ENCODE measurements around the gene CACNA1C.

Gene CACNA1C

GRCh38 chr12:2664721-2665577, 612.2 kb downstream of the CACNA1C start:
- Histone ChIP-seq H3K4me1 (ENCODE audit: control insufficient read depth, insufficient read depth, low read length) (no peaks in the 10 kb centered on the region), H3K27me3 (ENCODE audit: control insufficient read depth in 1 of 2, insufficient read depth in 2 of 2, low read length in 2 of 2) (no peaks in the 10 kb centered on the region), H3K27ac (ENCODE audit: low read length) (no peak overlapping the region), H3K9me3 (ENCODE audit: control insufficient read depth in 2 of 2, low read length in 2 of 2) (no peaks in the 10 kb centered on the region), H3K9ac (ENCODE audit: low read length in 2 of 2) (no peak overlapping the region), H3K36me3 (ENCODE audit: control insufficient read depth in 2 of 2, insufficient read depth in 2 of 2, low read length in 2 of 2) (peaks cover 50 to 53% of the 10 kb centered on the region in 2 donors), H3K4me3 (ENCODE audit: low read length in 2 of 2) (no peak overlapping the region)

GRCh38 chr12:2666411-2666810, 613.6 kb downstream of the CACNA1C start:
- Histone ChIP-seq H3K9ac (ENCODE audit: low read length in 2 of 2) (no peak overlapping the region), H3K4me1 (ENCODE audit: control insufficient read depth, insufficient read depth, low read length) (no peaks in the 10 kb centered on the region), H3K4me3 (ENCODE audit: low read length in 2 of 2) (no peak overlapping the region), H3K9me3 (ENCODE audit: control insufficient read depth in 2 of 2, low read length in 2 of 2) (no peaks in the 10 kb centered on the region), H3K36me3 (ENCODE audit: control insufficient read depth in 2 of 2, insufficient read depth in 2 of 2, low read length in 2 of 2) (peaks cover 46 to 54% of the 10 kb centered on the region in 2 donors), H3K27me3 (ENCODE audit: control insufficient read depth in 1 of 2, insufficient read depth in 2 of 2, low read length in 2 of 2) (no peaks in the 10 kb centered on the region), H3K27ac (ENCODE audit: low read length) (no peak overlapping the region)

GRCh38 chr12:2666846-2667245, 614.1 kb downstream of the CACNA1C start:
- H3K27ac ChIP-seq (ENCODE audit: low read length), result no peak overlapping the region
- H3K4me1 ChIP-seq (ENCODE audit: control insufficient read depth, insufficient read depth, low read length), result no peaks in the 10 kb centered on the region
- peaks cover 46 to 57% of the 10 kb centered on the region in 2 donors for H3K36me3 ChIP-seq (ENCODE audit: control insufficient read depth in 2 of 2, insufficient read depth in 2 of 2, low read length in 2 of 2)
- H3K9me3 ChIP-seq (ENCODE audit: control insufficient read depth in 2 of 2, low read length in 2 of 2), result no peaks in the 10 kb centered on the region
- no peak overlapping the region for H3K4me3 ChIP-seq (ENCODE audit: low read length in 2 of 2)
- no peaks in the 10 kb centered on the region for H3K27me3 ChIP-seq (ENCODE audit: control insufficient read depth in 1 of 2, insufficient read depth in 2 of 2, low read length in 2 of 2)
- no peak overlapping the region for H3K9ac ChIP-seq (ENCODE audit: low read length in 2 of 2)

GRCh38 chr12:2667716-2668440, 615.1 kb downstream of the CACNA1C start:
- no peak overlapping the region for H3K9ac ChIP-seq (ENCODE audit: low read length in 2 of 2)
- peaks cover 48 to 67% of the 10 kb centered on the region in 2 donors for H3K36me3 ChIP-seq (ENCODE audit: control insufficient read depth in 2 of 2, insufficient read depth in 2 of 2, low read length in 2 of 2)
- H3K4me3 ChIP-seq (ENCODE audit: low read length in 2 of 2), result no peak overlapping the region
- no peaks in the 10 kb centered on the region for H3K27me3 ChIP-seq (ENCODE audit: control insufficient read depth in 1 of 2, insufficient read depth in 2 of 2, low read length in 2 of 2)
- no peaks in the 10 kb centered on the region for H3K4me1 ChIP-seq (ENCODE audit: control insufficient read depth, insufficient read depth, low read length)
- no peaks in the 10 kb centered on the region for H3K9me3 ChIP-seq (ENCODE audit: control insufficient read depth in 2 of 2, low read length in 2 of 2)
- H3K27ac ChIP-seq (ENCODE audit: low read length), result no peak overlapping the region

- H3K9ac ChIP-seq (ENCODE audit: low read length in 2 of 2), result no peak overlapping the region
- peaks cover 49 to 70% of the 10 kb centered on the region in 2 donors for H3K36me3 ChIP-seq (ENCODE audit: control insufficient read depth in 2 of 2, insufficient read depth in 2 of 2, low read length in 2 of 2)
- no peaks in the 10 kb centered on the region for H3K9me3 ChIP-seq (ENCODE audit: control insufficient read depth in 2 of 2, low read length in 2 of 2)
These were observed 616.0 kb downstream of the CACNA1C start for GRCh38 chr12:2668816-2669215.

GRCh38 chr12:2669560-2669959, 616.8 kb downstream of the CACNA1C start:
- Histone ChIP-seq H3K4me3 (ENCODE audit: low read length in 2 of 2) (no peak overlapping the region), H3K4me1 (ENCODE audit: control insufficient read depth, insufficient read depth, low read length) (no peaks in the 10 kb centered on the region), H3K27ac (ENCODE audit: low read length) (no peak overlapping the region), H3K9ac (ENCODE audit: low read length in 2 of 2) (no peak overlapping the region), H3K9me3 (ENCODE audit: control insufficient read depth in 2 of 2, low read length in 2 of 2) (no peaks in the 10 kb centered on the region), H3K27me3 (ENCODE audit: control insufficient read depth in 1 of 2, insufficient read depth in 2 of 2, low read length in 2 of 2) (no peaks in the 10 kb centered on the region), H3K36me3 (ENCODE audit: control insufficient read depth in 2 of 2, insufficient read depth in 2 of 2, low read length in 2 of 2) (peaks cover 53 to 71% of the 10 kb centered on the region in 2 donors)

More at GRCh38 chr12:2668816-2669215, 616.0 kb downstream of the CACNA1C start:
- Histone ChIP-seq H3K27ac (ENCODE audit: low read length) (no peak overlapping the region), H3K27me3 (ENCODE audit: control insufficient read depth in 1 of 2, insufficient read depth in 2 of 2, low read length in 2 of 2) (no peaks in the 10 kb centered on the region), H3K4me1 (ENCODE audit: control insufficient read depth, insufficient read depth, low read length) (no peaks in the 10 kb centered on the region), H3K4me3 (ENCODE audit: low read length in 2 of 2) (no peak overlapping the region)

- Histone ChIP-seq H3K9ac (ENCODE audit: low read length in 2 of 2) (no peak overlapping the region), H3K4me1 (ENCODE audit: control insufficient read depth, insufficient read depth, low read length) (no peaks in the 10 kb centered on the region), H3K27me3 (ENCODE audit: control insufficient read depth in 1 of 2, insufficient read depth in 2 of 2, low read length in 2 of 2) (no peaks in the 10 kb centered on the region), H3K36me3 (ENCODE audit: control insufficient read depth in 2 of 2, insufficient read depth in 2 of 2, low read length in 2 of 2) (peaks cover 47 to 60% of the 10 kb centered on the region in 2 donors), H3K27ac (ENCODE audit: low read length) (no peak overlapping the region), H3K4me3 (ENCODE audit: low read length in 2 of 2) (no peak overlapping the region), H3K9me3 (ENCODE audit: control insufficient read depth in 2 of 2, low read length in 2 of 2) (no peaks in the 10 kb centered on the region)
These were observed 620.1 kb downstream of the CACNA1C start for GRCh38 chr12:2672863-2673262.

- Histone ChIP-seq H3K9ac (ENCODE audit: low read length in 2 of 2) (no peak overlapping the region), H3K9me3 (ENCODE audit: control insufficient read depth in 2 of 2, low read length in 2 of 2) (no peaks in the 10 kb centered on the region), H3K27me3 (ENCODE audit: control insufficient read depth in 1 of 2, insufficient read depth in 2 of 2, low read length in 2 of 2) (no peaks in the 10 kb centered on the region), H3K36me3 (ENCODE audit: control insufficient read depth in 2 of 2, insufficient read depth in 2 of 2, low read length in 2 of 2) (peaks cover 40 to 57% of the 10 kb centered on the region in 2 donors), H3K27ac (ENCODE audit: low read length) (no peak overlapping the region), H3K4me1 (ENCODE audit: control insufficient read depth, insufficient read depth, low read length) (no peaks in the 10 kb centered on the region), H3K4me3 (ENCODE audit: low read length in 2 of 2) (no peak overlapping the region)
These were observed 621.4 kb downstream of the CACNA1C start for GRCh38 chr12:2673966-2674810.

- Histone ChIP-seq H3K27ac (ENCODE audit: low read length) (no peak overlapping the region), H3K36me3 (ENCODE audit: control insufficient read depth in 2 of 2, insufficient read depth in 2 of 2, low read length in 2 of 2) (peaks cover 40 to 58% of the 10 kb centered on the region in 2 donors), H3K4me1 (ENCODE audit: control insufficient read depth, insufficient read depth, low read length) (no peaks in the 10 kb centered on the region)
These were observed 623.0 kb downstream of the CACNA1C start for GRCh38 chr12:2675776-2676175.

GRCh38 chr12:2677142-2677880, 624.5 kb downstream of the CACNA1C start:
- Histone ChIP-seq H3K9me3 (ENCODE audit: control insufficient read depth in 2 of 2, low read length in 2 of 2) (no peaks in the 10 kb centered on the region), H3K27me3 (ENCODE audit: control insufficient read depth in 1 of 2, insufficient read depth in 2 of 2, low read length in 2 of 2) (no peaks in the 10 kb centered on the region), H3K27ac (ENCODE audit: low read length) (no peak overlapping the region), H3K36me3 (ENCODE audit: control insufficient read depth in 2 of 2, insufficient read depth in 2 of 2, low read length in 2 of 2) (peaks cover 43 to 61% of the 10 kb centered on the region in 2 donors), H3K4me1 (ENCODE audit: control insufficient read depth, insufficient read depth, low read length) (no peaks in the 10 kb centered on the region), H3K9ac (ENCODE audit: low read length in 2 of 2) (no peak overlapping the region), H3K4me3 (ENCODE audit: low read length in 2 of 2) (no peak overlapping the region)

More at GRCh38 chr12:2675776-2676175, 623.0 kb downstream of the CACNA1C start:
- H3K9ac ChIP-seq (ENCODE audit: low read length in 2 of 2), result no peak overlapping the region
- H3K4me3 ChIP-seq (ENCODE audit: low read length in 2 of 2), result no peak overlapping the region
- no peaks in the 10 kb centered on the region for H3K9me3 ChIP-seq (ENCODE audit: control insufficient read depth in 2 of 2, low read length in 2 of 2)
- no peaks in the 10 kb centered on the region for H3K27me3 ChIP-seq (ENCODE audit: control insufficient read depth in 1 of 2, insufficient read depth in 2 of 2, low read length in 2 of 2)
